B cell (primary cell): ENCODE results near the gene KCNQ1OT1. TPM values are rescaled to one million over a fixed set of nuclear protein-coding genes. Genes with fewer than 3 reads are reported as not detected.

ENCODE experiments used
- ATAC-seq: fragments of 200-7000 bp; cut with Tn5 transposase; one replicate; pipeline ENCODE4 v1.10.0; 2021; ENCODE audit warnings: low read depth, mild to moderate bottlenecking, moderate number of reproducible peaks, moderate library complexity
- CTCF ChIA-PET: fragments of 350-600 bp; sonication (Branson Sonifier 250); formaldehyde crosslinking; loops from one replicate; lab custom pipeline; 2021; ENCODE audit warnings: antibody characterized with exemption, inconsistent platforms; lab: Charles Lee
- POLR2A ChIA-PET: fragments of 350-600 bp; sonication (Branson Sonifier 250); formaldehyde crosslinking; loops from one replicate; lab custom pipeline; 2021; ENCODE audit warnings: antibody characterized with exemption; lab: Charles Lee
- DNase-seq: peaks from one replicate; pipeline ENCODE4 v3.0.0; 2013
- H2AFZ ChIP-seq: 2 replicates; pipeline ENCODE4 v1.6.1; 2012; ENCODE audit warnings: mild to moderate bottlenecking, low read depth, low read length; ENCODE audit not compliant: insufficient read depth, poor library complexity, severe bottlenecking
- H3K27ac ChIP-seq, 2 donors: 1 replicate in 1 of 2; 2 replicates in 1 of 2; pipeline ENCODE4 v1.5.1; 2012 to 2013; ENCODE audit warnings: low read length in 2 of 2, mild to moderate bottlenecking in 2 of 2, moderate library complexity in 1 of 2
- H3K27me3 ChIP-seq, 4 experiments: fragments of 200-600 bp in 1 of 4; sonication (generic) in 1 of 4; replicated peaks in 1 of 4; 1 replicate in 2 of 4; 2 replicates in 2 of 4; pipeline versions ENCODE4 v1.6.1 to v1.7.0; 2013 to 2016; ENCODE audit warnings: low read length in 3 of 4, mild to moderate bottlenecking in 2 of 4, mixed read lengths in 1 of 4, moderate library complexity in 1 of 4; ENCODE audit not compliant: insufficient read depth in 4 of 4, control insufficient read depth in 3 of 4; ENCODE audit errors: control extremely low read depth in 1 of 4
- H3K36me3 ChIP-seq, 2 experiments: replicated peaks in 1 of 2; 1 replicate in 1 of 2; 2 replicates in 1 of 2; pipeline versions ENCODE4 v1.6.1 to v1.7.1; 2013; ENCODE audit warnings: low read length in 1 of 2; ENCODE audit not compliant: insufficient read depth in 2 of 2, control insufficient read depth in 1 of 2; ENCODE audit errors: control extremely low read depth in 1 of 2, extremely low read depth in 1 of 2
- H3K4me1 ChIP-seq, 2 donors: fragments of 200-600 bp in 1 of 2; sonication (generic) in 1 of 2; 1 replicate in 1 of 2; 2 replicates in 1 of 2; pipeline versions ENCODE4 v1.5.1 to v1.6.1; 2013 to 2017; ENCODE audit warnings: low read length in 2 of 2; ENCODE audit not compliant: control insufficient read depth in 2 of 2, insufficient read depth in 2 of 2
- H3K4me2 ChIP-seq: replicated peaks from 2 replicates; pipeline ENCODE3; 2012; ENCODE audit warnings: mild to moderate bottlenecking, low read depth, low read length; ENCODE audit not compliant: poor library complexity, severe bottlenecking
- H3K4me3 ChIP-seq, 5 experiments: fragments of 200-600 bp in 1 of 5; sonication (generic) in 1 of 5; 1 replicate in 3 of 5; 2 replicates in 2 of 5; pipeline versions ENCODE4 v1.5.1 to v1.7.0; 2011 to 2016; ENCODE audit warnings: low read length in 4 of 5, mild to moderate bottlenecking in 4 of 5, low read depth in 2 of 5, control low read depth in 1 of 5, moderate library complexity in 1 of 5; ENCODE audit not compliant: insufficient read depth in 1 of 5; ENCODE audit errors: control extremely low read depth in 1 of 5, extremely low read depth in 1 of 5
- H3K79me2 ChIP-seq: fragments of 200-600 bp; sonication (generic); one replicate; pipeline ENCODE4 v1.6.0; 2016; ENCODE audit warnings: low read length; ENCODE audit not compliant: control insufficient read depth, insufficient read depth
- H3K9ac ChIP-seq: fragments of 200-600 bp; sonication (generic); 2 replicates; pipeline ENCODE4 v1.6.1; 2017; ENCODE audit warnings: mild to moderate bottlenecking, low read length, moderate library complexity
- H3K9me3 ChIP-seq, 3 donors: one replicate each; pipeline versions ENCODE4 v1.6.1 to v1.7.1; 2013; ENCODE audit warnings: low read length in 2 of 3; ENCODE audit not compliant: control insufficient read depth in 2 of 3, insufficient read depth in 1 of 3; ENCODE audit errors: control extremely low read depth in 1 of 3
- H4K20me1 ChIP-seq: 2 replicates; pipeline ENCODE4 v1.6.0; 2012; ENCODE audit warnings: mild to moderate bottlenecking, low read length; ENCODE audit not compliant: insufficient read depth, control insufficient read depth, poor library complexity, severe bottlenecking
- H3K27ac Mint-ChIP-seq: one replicate; pipeline ENCODE4 v1.8.0; 2021; ENCODE audit warnings: mixed read lengths
- H3K27me3 Mint-ChIP-seq: one replicate; pipeline ENCODE4 v1.8.0; 2021; ENCODE audit warnings: mixed read lengths
- H3K4me1 Mint-ChIP-seq: one replicate; pipeline ENCODE4 v1.8.0; 2021; ENCODE audit warnings: mixed read lengths
- H3K4me3 Mint-ChIP-seq: one replicate; pipeline ENCODE4 v1.8.0; 2021; ENCODE audit warnings: mixed read lengths
- H3K9me3 Mint-ChIP-seq: one replicate; pipeline ENCODE4 v1.8.0; 2022; ENCODE audit warnings: mixed read lengths; ENCODE audit not compliant: insufficient read depth
- CTCF ChIP-seq: fragments of 200-600 bp; IDR thresholded peaks from one replicate; pipeline ENCODE4 v1.8.0; 2022; ENCODE audit warnings: antibody characterized with exemption, mild to moderate bottlenecking
- EZH2 ChIP-seq: IDR thresholded peaks from 2 replicates; pipeline ENCODE4 v1.6.1; 2012; ENCODE audit warnings: borderline replicate concordance, low read depth, mild to moderate bottlenecking, moderate library complexity, low read length; ENCODE audit not compliant: insufficient read depth, poor library complexity, severe bottlenecking
- WGBS: methylation state at CpG from one replicate; pipeline ENCODE4 v1.1.5; 2013; ENCODE audit warnings: missing lambda C conversion rate; ENCODE audit not compliant: insufficient coverage; 5-methylcytosine and 5-hydroxymethylcytosine counted together
- intact Hi-C: fragments of 100-400 bp; cut with micrococcal nuclease; formaldehyde crosslinking; loops from one replicate; pipeline ENCODE4 v1.10.0; 2022
- polyA plus RNA-seq: library from polyadenylated mRNA; depleted of rRNA; stranded (reverse); fragments of >200 nt; gene quantifications from 2 replicates; pipeline ENCODE4 v1.2.3, GENCODE V29; 2012
- total RNA-seq, 2 donors: library from RNA; stranded (reverse); fragments of 120-200 nt in 1 of 2; gene quantifications; 1 replicate in 1 of 2; 2 replicates in 1 of 2; pipeline versions ENCODE4 v1.2.3 to v1.2.4, GENCODE V29; 2013 to 2022

The KCNQ1OT1 gene
- total and polyA plus RNA-seq, 2 donors (not counting 1 experiment from before 2014, with no cell fraction given) = 0.03 to 0.89 TPM

- H3K27me3 ChIP-seq = no peaks in the 10 kb centered on the region
- H4K20me1 ChIP-seq = no peaks in the 10 kb centered on the region
- no peak overlapping the region for H3K27ac ChIP-seq
- H3K4me2 ChIP-seq = no peak overlapping the region
- H3K4me3 ChIP-seq = no peak overlapping the region
- Mint-ChIP-seq H3K9me3 (no peaks in the 10 kb centered on the region), H3K27me3 (no peaks in the 10 kb centered on the region), H3K27ac (no peak overlapping the region), H3K4me3 (no peak overlapping the region), H3K4me1 (no peaks in the 10 kb centered on the region)
- intact Hi-C loops = no loop called here
- POLR2A ChIA-PET = no interaction called here
- no peak overlapping the region for H2AFZ ChIP-seq
- CTCF ChIA-PET = interaction anchor here (1.5 kb wide), 1 partner anchor 47 kb away, joined by 3 read pairs; no protein-coding TSS in a partner anchor
- peaks cover 0 to 10% of the 10 kb centered on the region in 2 experiments for H3K36me3 ChIP-seq
- DNase-seq (no peak), ATAC-seq (no peak)
- WGBS = 97% methylated on average over 7 of the region's 10 CpGs
- no peaks in the 10 kb centered on the region for H3K79me2 ChIP-seq
- H3K4me1 ChIP-seq = no peaks in the 10 kb centered on the region
- TF ChIP-seq EZH2 (no peak), CTCF (no peak)
- no peak overlapping the region for H3K9ac ChIP-seq
- H3K9me3 ChIP-seq = no peaks in the 10 kb centered on the region
Measured at GRCh38 chr11:2580061-2580421, 119.8 kb downstream of the KCNQ1OT1 start.

- no peaks in the 10 kb centered on the region for H3K4me1 ChIP-seq
- no peaks in the 10 kb centered on the region for H3K4me1 Mint-ChIP-seq
- H3K27ac ChIP-seq = no peak overlapping the region
- H2AFZ ChIP-seq = no peak overlapping the region
- H3K27ac Mint-ChIP-seq = no peak overlapping the region
- H3K79me2 ChIP-seq = no peaks in the 10 kb centered on the region
- no peaks in the 10 kb centered on the region for H3K9me3 Mint-ChIP-seq
- H3K9me3 ChIP-seq = no peaks in the 10 kb centered on the region
- ChIA-PET POLR2A (no interaction called here), CTCF (interaction anchor here (1.5 kb wide), 1 partner anchor 46 kb away, joined by 3 read pairs; no protein-coding TSS in a partner anchor)
- H3K4me3 ChIP-seq = no peak overlapping the region
- H3K27me3 ChIP-seq = no peaks in the 10 kb centered on the region
- H3K9ac ChIP-seq = no peak overlapping the region
- H3K4me3 Mint-ChIP-seq = no peak overlapping the region
- 89% methylated on average over 11 of the region's 17 CpGs for WGBS
- TF ChIP-seq CTCF = no peak
- no peak for TF ChIP-seq EZH2
- no peaks in the 10 kb centered on the region for H3K27me3 Mint-ChIP-seq
- ATAC-seq (no peak), DNase-seq (no peak)
- no peaks in the 10 kb centered on the region for H4K20me1 ChIP-seq
- intact Hi-C loops = no loop called here
- H3K4me2 ChIP-seq = no peak overlapping the region
- H3K36me3 ChIP-seq = peaks cover 0 to 10% of the 10 kb centered on the region in 2 experiments
Measured at GRCh38 chr11:2579315-2580060, 120.3 kb downstream of the KCNQ1OT1 start.
